ENCODE results near the gene BLNK. TPM values are rescaled to one million over a fixed set of nuclear protein-coding genes. Genes with fewer than 3 reads are reported as not detected.

Gene BLNK
- total and polyA plus RNA-seq, 7 donors = 0.15 to 3.7 (median 1.1) TPM

- 45 to 77% (median 65%) methylated on average over 1 of the region's 1 CpG for WGBS, 3 donors
Observed at GRCh38 chr10:96168546-96168945, 102.8 kb downstream of the BLNK start.

GRCh38 chr10:96165726-96166125 lies 105.6 kb downstream of the BLNK start:
- H3K27me3 ChIP-seq (ENCODE audit: insufficient read depth in 3 of 3, low read length in 2 of 3) = no peaks in the 10 kb centered on the region
- H3K27ac ChIP-seq = no peak overlapping the region
- TF ChIP-seq CTCF (IDR thresholded peaks at IDR 0.05) = no peak
- H3K9me3 ChIP-seq = peaks cover 21% of the 10 kb centered on the region
- peaks cover 0 to 2% of the 10 kb centered on the region in 2 donors for H3K36me3 ChIP-seq (ENCODE audit: insufficient read depth in 1 of 2, low read depth in 1 of 2)
- no peaks in the 10 kb centered on the region for H3K4me1 ChIP-seq
- DNase-seq (no peak), ATAC-seq (no peak)
- whole genome bisulfite sequencing, 3 donors = 94 to 97% (median 96%) methylated on average over 6 of the region's 6 CpGs
- intact Hi-C loops (cut with DNase I) = no loop called here
- no peak overlapping the region for H3K4me3 ChIP-seq

More at GRCh38 chr10:96168546-96168945, 102.8 kb downstream of the BLNK start:
- Histone ChIP-seq H3K27me3 (ENCODE audit: insufficient read depth in 3 of 3, low read length in 2 of 3) (no peaks in the 10 kb centered on the region), H3K9me3 (peaks cover 35% of the 10 kb centered on the region), H3K4me3 (no peak overlapping the region), H3K27ac (no peak overlapping the region), H3K4me1 (no peaks in the 10 kb centered on the region), H3K36me3 (ENCODE audit: insufficient read depth in 1 of 2, low read depth in 1 of 2) (no peaks in the 10 kb centered on the region)
- intact Hi-C loops (cut with DNase I) = no loop called here
- ATAC-seq (no peak), DNase-seq (no peak)
- no peak for TF ChIP-seq CTCF (IDR thresholded peaks at IDR 0.05)

- Histone ChIP-seq H3K4me3 (no peak overlapping the region), H3K36me3 (ENCODE audit: insufficient read depth in 1 of 2, low read depth in 1 of 2) (peaks cover 15 to 71% of the 10 kb centered on the region in 2 donors), H3K27ac (no peak overlapping the region), H3K4me1 (no peaks in the 10 kb centered on the region), H3K27me3 (ENCODE audit: insufficient read depth in 3 of 3, low read length in 2 of 3) (no peaks in the 10 kb centered on the region), H3K9me3 (no peaks in the 10 kb centered on the region)
- DNase-seq = no peak
- 92 to 100% (median 100%) methylated on average over 1 of the region's 1 CpG for WGBS, 3 donors
- no peak for TF ChIP-seq CTCF (IDR thresholded peaks at IDR 0.05)
- no peak for ATAC-seq
- intact Hi-C loops (cut with DNase I) = no loop called here
Observed at GRCh38 chr10:96153070-96153469, 118.3 kb downstream of the BLNK start.

DNA sequence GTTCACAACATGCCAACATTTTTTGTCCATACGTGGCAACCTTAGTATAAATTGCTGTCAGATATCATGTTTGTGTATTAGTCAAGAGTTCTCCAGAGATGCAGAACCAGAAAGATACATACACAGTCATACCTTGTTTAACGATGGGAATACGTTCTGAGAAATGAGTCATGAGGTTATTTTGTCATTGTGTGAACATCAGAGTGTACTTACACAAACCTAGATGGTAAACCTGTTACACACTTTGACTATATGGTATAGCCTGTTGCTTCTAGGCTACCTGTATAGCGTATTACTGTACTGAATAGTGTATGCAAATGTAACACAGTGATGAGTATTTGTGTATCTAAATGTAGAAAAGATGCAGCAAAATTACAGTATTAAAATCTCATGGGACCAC lies 118.9 kb downstream of the BLNK start:
- Histone ChIP-seq H3K27ac (no peak overlapping the region), H3K36me3 (ENCODE audit: insufficient read depth in 1 of 2, low read depth in 1 of 2) (peaks cover 11 to 69% of the 10 kb centered on the region in 2 donors), H3K4me1 (no peaks in the 10 kb centered on the region), H3K9me3 (no peaks in the 10 kb centered on the region), H3K4me3 (no peak overlapping the region), H3K27me3 (ENCODE audit: insufficient read depth in 3 of 3, low read length in 2 of 3) (no peaks in the 10 kb centered on the region)
- TF ChIP-seq CTCF (IDR thresholded peaks at IDR 0.05) = no peak
- WGBS, 3 donors = 95 to 97% (median 97%) methylated on average over 4 of the region's 4 CpGs
- ATAC-seq = no peak
- DNase-seq = no peak
- intact Hi-C loops (cut with DNase I) = no loop called here

Other genes starting within 250 kb of the BLNK start
- 1 to 10 TPM; 3.8 to 5.7 (median 5.2) TPM for gene CCNJ, start 228.0 kb downstream of the BLNK start, total RNA-seq
- 1 to 10 TPM; 2.0 to 8.4 (median 4.0) TPM for gene CCNJ, start 228.0 kb downstream of the BLNK start, polyA plus RNA-seq
- gene ZNF518A, start 141.3 kb downstream of the BLNK start, total RNA-seq = 10 to 100 TPM in 1 of 4 donors, 1 to 10 TPM in 3; 7.4 to 10.2 (median 8.2) TPM
- 1 to 10 TPM; 1.9 to 6.3 (median 3.0) TPM for gene ZNF518A, start 141.3 kb downstream of the BLNK start, polyA plus RNA-seq
- not detected for gene DNTT, start 32.9 kb upstream of the BLNK start, total RNA-seq
- under 1 TPM in 1 of 3 donors, not detected in 2; 0.01 TPM for gene DNTT, start 32.9 kb upstream of the BLNK start, polyA plus RNA-seq
- not detected for gene OPALIN, start 87.4 kb upstream of the BLNK start, total RNA-seq
- under 1 TPM in 1 of 3 donors, not detected in 2; 0.17 TPM for gene OPALIN, start 87.4 kb upstream of the BLNK start, polyA plus RNA-seq
- under 1 TPM; 0.30 to 0.41 (median 0.33) TPM for gene TLL2, start 242.4 kb upstream of the BLNK start, total RNA-seq
- under 1 TPM; 0.22 to 0.64 (median 0.30) TPM for gene TLL2, start 242.4 kb upstream of the BLNK start, polyA plus RNA-seq

Data from psoas muscle (tissue), 8 donors.